Activated T-helper 1 cell treated with anti-CD3 and anti-CD28 coated beads, Interleukin-12 subunit alpha, Interleukin-12 subunit beta, Interleukin-2, Interleukin-4 antibody, amounts not matched to agents 30 ng/mL and 10 ng/mL and 1 ng/mL, durations not matched to agents 14 hours and 24 hours and 36 hours (primary cell): Measurements from ENCODE around the gene EGFR. TPM values are rescaled to one million over a fixed set of nuclear protein-coding genes. Genes with fewer than 3 reads are reported as not detected.
A peak's percentile ranks its signal among the peaks of the same experiment; 100 is the strongest.

ENCODE experiments used
- DNase-seq: peaks from one replicate; pipeline ENCODE4 v3.0.0; 2021; ENCODE audit warnings: low spot score
- H3K27ac Mint-ChIP-seq: one replicate; pipeline ENCODE4 v1.8.0; 2021; ENCODE audit warnings: mild to moderate bottlenecking, mixed read lengths
- H3K27me3 Mint-ChIP-seq: one replicate; pipeline ENCODE4 v1.8.0; 2022; ENCODE audit warnings: mild to moderate bottlenecking, moderate library complexity, mixed read lengths; ENCODE audit not compliant: insufficient read depth
- H3K36me3 Mint-ChIP-seq: one replicate; pipeline ENCODE4 v1.8.0; 2021; ENCODE audit warnings: low read depth, mixed read lengths
- H3K4me1 Mint-ChIP-seq: one replicate; pipeline ENCODE4 v1.8.0; 2021; ENCODE audit warnings: low read depth, mixed read lengths
- H3K4me3 Mint-ChIP-seq: one replicate; pipeline ENCODE4 v1.8.0; 2021; ENCODE audit warnings: mild to moderate bottlenecking, moderate library complexity, mixed read lengths
- H3K9me3 Mint-ChIP-seq: one replicate; pipeline ENCODE4 v1.8.0; 2021; ENCODE audit warnings: mixed read lengths
- intact Hi-C: fragments of 100-400 bp; cut with micrococcal nuclease; formaldehyde crosslinking; loops from one replicate; pipeline ENCODE4 v1.15.1; 2024
- total RNA-seq: library from RNA; stranded (reverse); gene quantifications from 2 replicates; pipeline ENCODE4 v1.2.3, GENCODE V29; 2022

EGFR gene
- total RNA-seq, result 0.10 TPM in 1 of 2 replicates, not detected in the other

DNA sequence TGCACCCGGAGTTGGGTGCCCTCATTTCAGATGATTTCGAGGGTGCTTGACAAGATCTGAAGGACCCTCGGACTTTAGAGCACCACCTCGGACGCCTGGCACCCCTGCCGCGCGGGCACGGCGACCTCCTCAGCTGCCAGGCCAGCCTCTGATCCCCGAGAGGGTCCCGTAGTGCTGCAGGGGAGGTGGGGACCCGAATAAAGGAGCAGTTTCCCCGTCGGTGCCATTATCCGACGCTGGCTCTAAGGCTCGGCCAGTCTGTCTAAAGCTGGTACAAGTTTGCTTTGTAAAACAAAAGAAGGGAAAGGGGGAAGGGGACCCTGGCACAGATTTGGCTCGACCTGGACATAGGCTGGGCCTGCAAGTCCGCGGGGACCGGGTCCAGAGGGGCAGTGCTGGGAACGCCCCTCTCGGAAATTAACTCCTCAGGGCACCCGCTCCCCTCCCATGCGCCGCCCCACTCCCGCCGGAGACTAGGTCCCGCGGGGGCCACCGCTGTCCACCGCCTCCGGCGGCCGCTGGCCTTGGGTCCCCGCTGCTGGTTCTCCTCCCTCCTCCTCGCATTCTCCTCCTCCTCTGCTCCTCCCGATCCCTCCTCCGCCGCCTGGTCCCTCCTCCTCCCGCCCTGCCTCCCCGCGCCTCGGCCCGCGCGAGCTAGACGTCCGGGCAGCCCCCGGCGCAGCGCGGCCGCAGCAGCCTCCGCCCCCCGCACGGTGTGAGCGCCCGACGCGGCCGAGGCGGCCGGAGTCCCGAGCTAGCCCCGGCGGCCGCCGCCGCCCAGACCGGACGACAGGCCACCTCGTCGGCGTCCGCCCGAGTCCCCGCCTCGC lies at the start of gene EGFR:
Gene EGFR, plus strand, starts transcription at position 657 of the 830 bp plus-strand sequence. CDS start 261 bp downstream, outside the sequence.
- peaks cover 58% of the 10 kb centered on the region for H3K27me3 Mint-ChIP-seq
- intact Hi-C loops, result no loop called here
- H3K27ac Mint-ChIP-seq, result no peak within 1 kb of the TSS
- DNase-seq, result no peak
- H3K36me3 Mint-ChIP-seq, result no peaks in the 10 kb centered on the region
- H3K4me1 Mint-ChIP-seq, result no peaks in the 10 kb centered on the region
- H3K9me3 Mint-ChIP-seq, result no peaks in the 10 kb centered on the region
- peak within 1 kb of the TSS; percentile 33 for H3K4me3 Mint-ChIP-seq

DNA sequence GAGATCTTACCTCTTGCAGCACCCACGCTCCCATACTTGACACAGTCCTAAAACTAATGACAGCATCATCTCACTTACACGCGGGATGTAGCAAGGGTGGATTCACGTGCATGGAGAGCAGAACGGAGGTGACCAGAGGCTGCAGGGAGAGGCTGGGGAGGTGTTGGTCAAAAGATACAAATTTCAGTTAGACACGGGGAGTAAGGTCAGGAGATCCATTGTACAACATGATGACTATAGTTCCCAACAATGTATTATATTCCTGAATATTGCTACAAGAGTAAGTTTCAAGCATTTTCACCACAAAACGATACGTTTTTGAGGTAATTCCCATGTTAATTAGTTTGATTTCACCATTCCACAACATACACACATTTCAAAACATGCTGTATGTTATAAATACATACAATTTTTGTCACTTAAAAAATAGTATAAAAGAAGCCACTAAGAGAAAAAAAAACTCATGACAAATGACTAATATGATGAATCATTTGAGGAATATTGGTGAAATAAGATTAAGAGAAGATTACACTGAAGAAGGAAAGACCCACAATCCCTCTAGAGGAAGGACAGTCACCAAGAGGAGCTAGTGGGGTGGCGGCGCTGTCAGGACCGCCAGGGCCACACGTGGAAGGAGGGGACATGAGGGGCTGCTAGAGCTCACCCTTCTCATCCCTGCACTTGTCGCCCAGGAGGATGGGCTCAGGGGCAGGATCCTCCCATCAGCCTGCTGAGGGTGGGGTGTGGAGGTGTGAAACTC lies 49.4 kb upstream of the EGFR start:
- Mint-ChIP-seq H3K27me3 (peaks cover 6% of the 10 kb centered on the region), H3K4me3 (no peak overlapping the region), H3K36me3 (no peaks in the 10 kb centered on the region), H3K4me1 (no peaks in the 10 kb centered on the region), H3K9me3 (no peaks in the 10 kb centered on the region), H3K27ac (no peak overlapping the region)
- DNase-seq, result no peak
- intact Hi-C loops, result no loop called here

DNA sequence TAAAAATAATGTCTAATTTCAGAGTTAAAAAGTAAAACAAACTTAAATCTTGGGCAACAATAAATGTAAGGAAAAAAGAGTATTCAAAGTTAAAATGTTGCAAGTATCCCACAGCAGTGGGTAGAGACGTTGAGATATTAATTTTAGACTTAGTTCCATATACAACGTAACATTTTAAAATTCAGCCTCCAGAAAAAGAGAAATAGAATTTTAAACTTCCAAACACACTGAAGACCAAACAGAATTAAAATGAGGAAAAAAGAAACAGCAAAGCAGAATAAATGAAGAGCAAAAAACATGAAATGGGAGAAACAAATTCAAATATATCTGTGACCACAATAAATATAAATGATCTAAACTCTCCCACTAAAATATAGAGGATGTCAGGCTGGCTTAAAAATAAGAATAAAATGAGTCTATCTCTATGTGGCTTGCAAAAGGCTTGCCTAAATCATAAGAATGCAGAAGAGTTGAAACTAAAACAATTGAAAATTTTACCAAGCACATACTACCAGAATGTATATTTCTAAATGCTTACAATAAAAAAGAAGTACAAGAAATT lies 46.0 kb upstream of the EGFR start:
- DNase-seq, result no peak
- Mint-ChIP-seq H3K36me3 (no peaks in the 10 kb centered on the region), H3K4me3 (no peak overlapping the region), H3K4me1 (no peaks in the 10 kb centered on the region), H3K27me3 (peaks cover 8% of the 10 kb centered on the region), H3K9me3 (no peaks in the 10 kb centered on the region), H3K27ac (no peak overlapping the region)
- intact Hi-C loops, result no loop called here

DNA sequence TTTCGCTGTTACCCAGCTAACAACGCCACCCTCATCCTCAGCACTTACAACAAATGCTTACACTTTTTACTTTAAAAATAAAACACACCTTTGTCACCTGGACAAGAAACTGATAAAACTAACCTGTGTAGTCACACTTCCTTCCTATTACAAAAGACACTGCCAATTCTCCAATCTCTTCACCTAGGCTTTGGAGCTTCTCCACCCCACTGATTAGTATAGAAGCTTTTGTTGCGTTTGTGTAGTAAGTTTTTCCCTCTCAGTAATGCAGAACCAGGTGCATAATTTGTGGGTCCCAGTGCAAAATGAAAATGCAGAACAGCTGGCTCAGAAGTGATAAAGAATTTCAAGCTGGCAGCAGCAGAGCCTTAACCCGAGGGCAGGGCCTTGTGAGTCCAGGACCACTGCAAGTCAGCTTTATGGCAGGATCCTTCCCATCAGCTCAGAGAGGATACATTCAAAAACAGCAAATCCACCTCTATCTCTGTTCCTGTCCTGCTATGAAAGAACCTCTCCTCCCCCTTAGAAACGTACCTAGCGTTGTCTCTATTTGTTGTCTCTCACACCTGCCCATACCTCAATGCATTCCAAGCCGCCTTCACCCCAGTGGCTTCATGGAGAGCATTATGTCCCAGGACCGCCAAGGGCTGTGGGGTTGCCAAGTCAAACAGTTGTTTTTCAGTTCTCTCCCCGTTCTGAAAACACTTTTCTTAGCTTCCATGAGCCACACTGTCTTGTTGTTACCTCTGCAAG lies 40.3 kb upstream of the EGFR start:
- Mint-ChIP-seq H3K9me3 (no peaks in the 10 kb centered on the region), H3K4me1 (no peaks in the 10 kb centered on the region), H3K4me3 (no peak overlapping the region), H3K27me3 (peaks cover 4% of the 10 kb centered on the region), H3K36me3 (no peaks in the 10 kb centered on the region), H3K27ac (no peak overlapping the region)
- DNase-seq, result no peak
- intact Hi-C loops, result no loop called here

DNA sequence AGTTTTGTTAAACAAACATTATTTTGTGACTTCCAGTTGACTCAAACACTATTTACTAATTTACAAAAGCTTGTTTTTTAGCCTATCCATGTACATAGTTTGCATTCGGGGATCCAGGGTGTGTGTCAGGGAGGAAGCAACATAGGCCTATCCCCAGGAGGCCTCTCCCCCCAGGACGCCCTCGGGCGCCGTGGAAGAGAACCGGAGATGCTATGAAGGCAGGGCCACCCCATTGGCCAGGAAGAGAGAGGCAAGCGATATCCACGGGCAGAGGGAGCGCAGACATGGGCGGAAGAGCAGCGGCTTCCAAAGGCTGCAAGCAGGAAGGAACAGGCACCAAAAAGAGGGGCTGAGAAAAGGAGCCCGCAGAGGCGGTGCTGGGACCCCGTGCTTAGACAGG lies 38.3 kb upstream of the EGFR start:
- Mint-ChIP-seq H3K4me3 (no peak overlapping the region), H3K27me3 (peaks cover 9% of the 10 kb centered on the region), H3K36me3 (no peaks in the 10 kb centered on the region), H3K9me3 (no peaks in the 10 kb centered on the region), H3K4me1 (no peaks in the 10 kb centered on the region), H3K27ac (no peak overlapping the region)
- intact Hi-C loops, result no loop called here
- no peak for DNase-seq

DNA sequence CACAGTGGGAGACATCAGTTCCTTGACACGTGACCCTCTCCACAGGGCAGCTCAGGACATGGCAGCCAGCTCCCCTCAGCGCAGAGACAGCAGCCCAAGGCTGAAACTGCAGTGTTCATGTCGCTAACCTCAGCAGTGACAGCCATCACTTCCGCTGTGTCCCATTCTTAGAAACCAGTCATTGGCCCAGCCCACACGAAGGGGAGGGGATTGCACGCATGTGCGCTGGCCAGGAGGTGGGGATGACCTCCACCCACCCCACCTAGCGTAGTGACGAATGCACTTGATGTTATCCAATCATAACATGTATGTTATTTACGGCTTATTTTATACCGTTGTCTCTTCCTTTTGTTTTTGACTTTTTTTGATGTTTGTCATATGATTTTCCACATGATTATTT lies 36.9 kb upstream of the EGFR start:
- no peak for DNase-seq
- Mint-ChIP-seq H3K27ac (no peak overlapping the region), H3K36me3 (no peaks in the 10 kb centered on the region), H3K4me3 (no peak overlapping the region), H3K9me3 (no peaks in the 10 kb centered on the region), H3K4me1 (no peaks in the 10 kb centered on the region), H3K27me3 (peaks cover 12% of the 10 kb centered on the region)
- intact Hi-C loops, result no loop called here

DNA sequence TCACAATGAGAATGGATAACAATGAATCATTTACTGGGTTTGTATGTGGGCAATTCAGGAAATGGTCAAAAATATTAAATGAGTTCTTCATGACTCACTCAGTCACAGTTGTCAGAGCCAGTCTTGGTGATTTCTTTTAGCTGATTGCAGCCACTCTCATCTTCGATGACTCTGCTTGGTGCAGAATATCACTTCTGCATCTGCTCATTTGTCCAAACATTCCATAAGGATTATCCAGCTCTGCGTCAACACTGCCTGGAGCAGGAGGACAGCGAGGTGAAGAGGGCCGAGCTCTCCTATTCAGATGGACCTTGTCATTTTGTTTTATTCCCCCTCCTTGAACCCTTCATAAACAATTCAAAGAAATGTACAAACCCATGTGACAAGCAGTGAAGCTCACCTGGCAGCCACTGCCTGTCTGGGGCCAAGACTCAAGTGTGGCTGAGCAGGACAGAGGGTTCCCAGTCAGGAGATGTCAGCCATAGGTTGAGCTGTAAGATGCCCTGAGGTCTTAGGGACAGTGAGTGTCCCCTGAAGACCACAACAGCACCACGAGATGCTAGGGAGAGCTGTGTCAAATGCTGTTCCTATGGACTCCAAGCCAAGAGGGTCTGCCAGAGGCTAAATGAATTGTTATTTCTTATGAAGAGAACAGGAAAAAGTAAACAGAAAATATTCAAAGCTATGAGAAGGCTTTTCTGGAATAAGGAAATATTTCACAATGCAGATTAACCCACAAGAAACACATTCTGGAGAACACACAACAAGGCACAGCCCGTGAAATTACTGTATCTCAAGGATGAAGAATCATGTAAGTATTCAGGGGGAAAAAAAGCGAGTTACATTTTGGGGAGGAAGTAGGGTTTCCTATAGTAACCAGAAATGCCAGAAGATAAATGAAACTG lies 33.1 kb upstream of the EGFR start:
- Mint-ChIP-seq H3K4me3 (no peak overlapping the region), H3K36me3 (no peaks in the 10 kb centered on the region), H3K27ac (no peak overlapping the region), H3K27me3 (peaks cover 10% of the 10 kb centered on the region), H3K9me3 (peaks cover 3% of the 10 kb centered on the region), H3K4me1 (no peaks in the 10 kb centered on the region)
- DNase-seq, result no peak
- intact Hi-C loops, result no loop called here

DNA sequence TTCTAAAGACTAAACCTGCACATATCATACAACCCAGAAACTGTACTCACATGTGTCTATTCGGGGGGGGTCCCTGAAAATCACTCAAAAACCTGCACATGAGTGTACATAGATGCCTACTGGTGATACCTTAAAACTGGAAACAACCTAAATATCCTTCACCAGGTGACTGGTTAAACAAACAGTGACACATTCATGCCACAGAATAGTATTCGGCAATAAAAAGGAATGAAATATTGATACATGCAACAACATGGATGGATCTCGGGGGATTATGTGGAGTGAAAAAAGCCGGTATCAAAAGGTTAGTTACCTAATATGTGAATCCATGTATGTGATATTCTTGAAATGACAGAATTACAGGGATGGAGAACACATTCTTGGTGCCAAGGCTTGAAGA lies 32.1 kb upstream of the EGFR start:
- Mint-ChIP-seq H3K9me3 (peaks cover 5% of the 10 kb centered on the region), H3K27me3 (peaks cover 10% of the 10 kb centered on the region), H3K4me1 (no peaks in the 10 kb centered on the region), H3K27ac (no peak overlapping the region), H3K4me3 (no peak overlapping the region), H3K36me3 (no peaks in the 10 kb centered on the region)
- no peak for DNase-seq
- intact Hi-C loops, result no loop called here

DNA sequence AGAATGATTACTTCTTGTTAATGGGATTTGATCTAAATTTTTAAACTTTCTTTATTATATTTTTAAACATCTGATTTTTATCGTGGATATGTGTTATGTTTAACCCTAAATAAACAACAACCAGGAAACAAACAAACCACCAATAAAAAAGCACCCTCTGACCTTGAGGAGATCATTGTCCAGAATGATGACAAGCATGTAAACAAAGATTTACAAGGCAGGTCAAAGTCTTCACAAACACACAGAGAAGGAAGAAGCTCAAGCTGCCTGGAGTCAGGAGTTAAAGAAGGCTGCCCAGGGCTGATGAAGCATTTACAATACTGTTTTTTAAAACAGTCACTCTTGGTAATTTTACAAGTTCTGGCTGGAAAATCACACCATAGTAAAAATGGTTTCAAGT lies 31.0 kb upstream of the EGFR start:
- Mint-ChIP-seq H3K27me3 (peaks cover 10% of the 10 kb centered on the region), H3K4me1 (no peaks in the 10 kb centered on the region), H3K4me3 (no peak overlapping the region), H3K36me3 (no peaks in the 10 kb centered on the region), H3K27ac (no peak overlapping the region), H3K9me3 (peaks cover 5% of the 10 kb centered on the region)
- DNase-seq, result no peak
- intact Hi-C loops, result no loop called here

DNA sequence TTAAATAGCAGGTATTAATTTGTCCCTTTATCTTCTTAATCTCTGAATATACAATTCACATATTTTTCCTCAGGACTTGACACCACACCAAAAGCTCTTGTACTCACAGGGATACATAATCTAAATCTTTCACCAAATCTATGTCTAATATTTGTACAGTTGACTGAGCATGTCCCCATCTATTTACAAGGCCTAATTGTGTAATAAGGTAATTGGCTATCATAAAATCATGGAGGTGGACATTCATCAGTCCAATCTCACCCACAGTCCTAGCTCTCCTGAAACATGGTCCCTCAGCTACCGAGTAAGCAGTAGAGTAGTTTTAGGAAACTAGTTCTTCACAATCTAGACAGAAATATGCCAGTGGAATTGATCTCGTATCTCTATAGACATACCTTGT lies 30.3 kb upstream of the EGFR start:
- H3K27ac Mint-ChIP-seq, result no peak overlapping the region
- H3K36me3 Mint-ChIP-seq, result no peaks in the 10 kb centered on the region
- H3K4me1 Mint-ChIP-seq, result no peaks in the 10 kb centered on the region
- H3K4me3 Mint-ChIP-seq, result no peak overlapping the region
- peaks cover 5% of the 10 kb centered on the region for H3K9me3 Mint-ChIP-seq
- DNase-seq, result no peak
- intact Hi-C loops, result no loop called here
- H3K27me3 Mint-ChIP-seq, result peaks cover 10% of the 10 kb centered on the region

DNA sequence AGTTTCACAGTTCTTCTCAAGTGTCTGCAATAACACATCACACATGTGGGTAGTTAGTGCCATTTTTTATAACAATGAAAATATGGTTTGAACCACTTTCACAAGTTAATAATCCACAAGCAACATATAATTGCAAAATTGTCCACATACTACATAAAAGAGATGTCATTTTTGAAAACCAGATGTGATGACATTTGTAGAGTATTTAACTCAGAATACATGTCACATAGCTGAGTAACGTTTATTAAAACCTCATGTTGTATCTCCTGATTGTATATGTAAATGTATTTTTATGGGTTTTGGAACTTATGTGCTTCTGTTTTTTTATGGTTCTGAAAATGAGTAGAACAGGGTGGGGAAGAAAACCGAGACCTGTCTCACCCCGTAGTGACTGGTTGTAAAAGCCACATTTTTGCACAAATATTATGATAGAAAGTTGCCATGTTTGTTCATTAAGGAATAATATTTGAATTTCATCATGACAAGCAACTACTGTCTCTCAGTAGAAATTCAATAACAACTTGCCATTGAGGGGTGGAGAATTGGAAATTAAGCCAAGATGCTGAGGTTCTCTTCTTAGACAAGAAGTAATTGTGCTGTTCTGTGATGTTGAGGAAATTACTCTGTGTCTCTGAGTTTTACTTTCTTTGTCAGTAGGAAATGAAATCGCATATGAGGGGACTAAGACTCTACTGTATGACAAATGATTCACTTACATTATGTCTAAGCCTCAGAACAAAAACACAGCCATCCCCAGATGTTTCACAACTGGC lies 29.2 kb upstream of the EGFR start:
- H3K9me3 Mint-ChIP-seq, result peaks cover 5% of the 10 kb centered on the region
- intact Hi-C loops, result loop anchor here (10.0 kb wide), 1 partner anchor 425 kb away; no protein-coding TSS in a partner anchor
- H3K36me3 Mint-ChIP-seq, result no peaks in the 10 kb centered on the region
- H3K4me1 Mint-ChIP-seq, result no peaks in the 10 kb centered on the region
- DNase-seq, result no peak
- H3K27me3 Mint-ChIP-seq, result peaks cover 5% of the 10 kb centered on the region
- H3K4me3 Mint-ChIP-seq, result no peak overlapping the region
- H3K27ac Mint-ChIP-seq, result no peak overlapping the region
